Stimulated activated CD4-positive, alpha-beta T cell treated with anti-CD3 and anti-CD28 coated beads, TNF-alpha, amount 100 ng/mL, for 24 hours (primary cell): ENCODE results near the gene ZSCAN22.
"Not testable (repeated sequence)": the region's sequence is repeated elsewhere in the genome, so short reads cannot be mapped to it uniquely, and the experiment has no call there.

Experiments
- DNase-seq, 3 experiments: peaks; one replicate each; pipeline ENCODE4 v3.0.0-alpha.2; 2020; ENCODE audit warnings: low read depth in 3 of 3

Gene ZSCAN22

GRCh38 chr19:58317476-58318072 lies 9.2 kb upstream of the ZSCAN22 start:
- no peak for DNase-seq

- DNase-seq = no peak
Measured at GRCh38 chr19:58318297-58318696, 8.5 kb upstream of the ZSCAN22 start.

GRCh38 chr19:58319241-58319640 lies 7.6 kb upstream of the ZSCAN22 start:
- DNase-seq = no peak

DNA sequence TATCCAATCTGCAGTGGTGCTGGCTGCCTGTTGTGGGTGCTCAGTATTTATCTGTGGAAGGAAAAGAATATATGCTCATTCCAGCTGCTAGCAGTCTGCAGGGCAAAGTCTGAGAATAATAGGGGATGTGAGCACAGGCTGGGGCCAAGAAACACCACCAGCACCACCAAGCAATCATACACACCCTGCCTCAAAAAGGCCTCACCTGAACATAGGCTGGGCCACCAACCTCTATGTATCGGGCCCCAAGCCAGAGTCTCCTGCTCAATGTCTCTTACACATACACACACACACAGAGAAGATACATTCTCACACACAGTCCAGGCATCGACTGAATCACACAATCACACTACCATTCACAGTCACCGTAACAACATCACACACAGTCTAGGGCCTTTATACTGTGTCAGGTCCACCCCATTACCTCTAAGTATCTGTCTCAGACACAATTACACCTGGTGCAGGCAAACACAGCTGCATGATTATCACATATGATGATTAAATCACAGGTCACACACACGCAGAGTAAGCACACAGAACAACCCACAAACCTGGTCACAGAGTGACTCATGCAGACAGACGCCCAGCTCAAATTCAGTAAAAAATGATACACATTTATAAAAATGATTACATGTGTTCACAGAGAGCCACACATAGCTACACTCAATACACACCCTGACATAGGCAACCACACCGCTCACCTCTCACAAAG lies 1.3 kb upstream of the ZSCAN22 start:
- DNase-seq = no peak

DNA sequence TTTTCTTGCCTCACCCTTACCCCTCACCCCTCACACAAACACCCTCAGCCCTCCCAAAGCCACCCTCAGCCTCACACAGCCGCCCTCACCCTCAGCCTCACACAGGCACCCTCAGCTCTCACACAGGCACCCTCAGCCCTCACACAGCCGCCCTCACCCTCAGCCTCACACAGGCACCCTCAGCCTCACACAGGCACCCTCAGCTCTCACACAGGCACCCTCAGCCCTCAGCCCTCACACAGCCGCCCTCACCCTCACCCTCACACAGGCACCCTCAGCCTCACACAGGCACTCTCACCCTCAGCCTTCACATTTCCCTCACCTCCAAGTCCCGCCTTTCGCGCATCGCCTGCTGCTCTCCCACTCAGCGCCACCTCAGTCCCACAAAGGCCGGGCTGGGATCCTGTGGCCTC lies 287 bp upstream of the ZSCAN22 start:
- no peak for DNase-seq

GRCh38 chr19:58328999-58329398 lies 2.2 kb downstream of the ZSCAN22 start:
- DNase-seq = no peak

- no peak for DNase-seq
Measured at GRCh38 chr19:58330458-58330857, 3.7 kb downstream of the ZSCAN22 start.

- DNase-seq = no peak
Measured at GRCh38 chr19:58332697-58333096, 5.9 kb downstream of the ZSCAN22 start.

GRCh38 chr19:58334691-58335249 lies 8.0 kb downstream of the ZSCAN22 start:
- no peak for DNase-seq

- no peak for DNase-seq
Measured at GRCh38 chr19:58335630-58336029, 8.8 kb downstream of the ZSCAN22 start.

- no peak for DNase-seq
Measured at GRCh38 chr19:58336216-58336615, 9.4 kb downstream of the ZSCAN22 start.

- no peak for DNase-seq
Measured at GRCh38 chr19:58336820-58337219, 10.0 kb downstream of the ZSCAN22 start.

DNA sequence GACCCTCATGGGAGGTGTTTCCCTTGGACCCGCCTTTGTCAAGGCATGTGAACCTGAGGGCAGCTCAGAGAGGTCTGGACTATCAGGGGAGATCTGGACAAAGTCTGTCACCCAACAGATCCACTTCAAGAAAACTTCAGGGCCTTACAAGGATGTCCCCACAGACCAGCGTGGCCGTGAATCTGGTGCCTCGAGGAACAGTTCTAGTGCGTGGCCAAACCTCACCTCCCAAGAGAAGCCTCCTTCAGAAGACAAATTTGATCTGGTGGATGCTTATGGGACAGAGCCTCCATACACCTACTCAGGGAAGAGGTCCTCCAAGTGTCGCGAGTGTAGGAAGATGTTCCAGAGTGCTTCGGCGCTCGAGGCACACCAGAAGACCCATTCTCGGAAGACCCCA lies 11.5 kb downstream of the ZSCAN22 start:
- DNase-seq = no peak

DNA sequence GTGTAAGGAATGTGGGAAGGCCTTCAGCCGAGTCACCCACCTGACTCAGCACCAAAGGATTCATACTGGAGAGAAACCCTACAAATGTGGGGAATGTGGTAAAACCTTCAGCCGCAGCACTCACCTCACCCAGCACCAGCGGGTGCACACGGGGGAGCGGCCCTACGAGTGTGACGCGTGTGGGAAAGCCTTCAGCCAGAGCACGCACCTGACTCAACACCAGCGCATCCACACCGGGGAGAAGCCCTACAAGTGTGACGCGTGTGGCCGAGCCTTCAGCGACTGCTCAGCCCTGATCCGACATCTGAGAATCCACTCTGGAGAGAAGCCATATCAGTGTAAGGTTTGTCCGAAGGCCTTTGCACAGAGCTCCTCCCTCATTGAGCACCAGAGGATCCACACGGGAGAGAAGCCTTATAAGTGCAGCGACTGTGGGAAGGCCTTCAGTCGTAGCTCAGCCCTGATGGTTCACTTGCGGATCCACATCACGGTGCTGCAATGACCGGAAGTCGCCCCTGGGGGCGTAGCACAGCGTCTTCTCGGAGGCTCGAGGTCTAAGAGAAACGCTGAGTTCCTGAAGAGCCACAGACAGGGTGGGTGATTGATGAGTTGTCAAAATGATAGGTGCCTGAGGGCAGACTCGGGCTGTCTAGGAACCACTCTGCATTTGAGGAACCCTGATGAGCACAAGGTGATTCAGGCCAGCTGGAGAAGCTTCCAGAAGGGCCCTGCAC lies 12.2 kb downstream of the ZSCAN22 start:
- DNase-seq = no peak

- no peak for DNase-seq
Measured at GRCh38 chr19:58345558-58345957, 18.8 kb downstream of the ZSCAN22 start.

- peak; percentile 22 to 61 (median 43) for DNase-seq
Measured at GRCh38 chr19:58346961-58347929, 20.5 kb downstream of the ZSCAN22 start.

DNA sequence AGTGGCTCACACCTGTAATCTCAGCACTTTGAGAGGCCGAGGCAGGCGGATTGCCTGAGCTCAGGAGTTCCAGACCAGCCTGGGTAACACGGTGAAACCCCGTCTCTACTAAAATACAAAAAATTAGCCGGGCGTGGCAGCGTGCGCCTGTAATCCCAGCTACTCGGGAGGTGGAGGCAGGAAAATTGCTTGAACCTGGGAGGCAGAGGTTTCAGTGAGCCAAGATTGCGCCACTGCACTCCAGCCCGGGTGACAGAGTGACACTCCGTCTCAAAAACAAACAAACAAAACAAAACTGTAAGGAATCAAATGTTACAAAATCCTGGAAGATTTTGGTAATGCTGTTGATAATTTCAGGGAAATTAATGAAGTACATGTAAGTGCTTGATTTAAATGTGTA lies 21.3 kb downstream of the ZSCAN22 start:
- DNase-seq = not testable (repeated sequence)

- DNase-seq = no peak
Measured at GRCh38 chr19:58349590-58349989, 22.8 kb downstream of the ZSCAN22 start.

DNA sequence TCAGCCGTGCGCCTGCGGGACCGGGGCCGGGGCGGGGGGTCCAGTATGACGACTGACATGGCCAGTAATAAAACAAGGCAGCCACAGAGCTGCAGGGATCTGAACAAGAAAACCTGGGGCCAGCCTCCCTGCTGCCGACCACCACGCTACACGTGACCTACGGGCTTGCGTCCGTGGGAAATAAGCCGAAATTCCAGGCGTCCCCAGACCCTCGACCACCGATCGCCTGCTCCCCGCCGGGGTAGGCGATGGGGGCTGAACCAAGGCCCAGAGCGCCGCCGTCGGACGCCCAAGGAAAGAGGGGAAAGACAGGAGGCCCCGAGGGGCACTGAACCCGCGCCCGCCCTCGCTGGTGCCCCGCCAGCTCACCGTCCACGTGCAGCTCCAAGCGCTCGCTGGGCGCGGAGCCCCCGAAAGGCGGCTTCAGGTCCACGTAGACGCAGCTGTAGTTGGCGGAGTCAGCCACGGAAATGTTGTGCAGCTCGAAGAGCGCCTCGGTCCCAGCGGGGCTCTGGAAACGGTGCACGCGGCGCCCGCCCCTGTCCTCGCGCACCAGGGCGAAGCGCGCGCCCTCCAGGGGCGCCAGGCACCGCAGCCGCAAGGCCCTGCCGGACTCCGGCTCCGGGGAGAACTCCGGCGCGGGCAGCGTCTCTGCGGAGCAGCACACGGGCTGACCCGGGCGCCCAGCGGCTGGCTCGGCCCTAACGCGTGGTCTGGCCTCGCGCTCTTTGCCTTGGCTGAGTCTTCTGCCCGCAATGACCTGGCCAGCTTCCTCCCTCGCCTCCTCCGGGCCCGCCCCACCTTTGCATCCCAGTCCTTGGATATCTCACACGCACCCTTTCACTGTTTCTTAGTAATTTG lies 23.4 kb downstream of the ZSCAN22 start:
- DNase-seq = no peak

- DNase-seq = no peak
Measured at GRCh38 chr19:58350871-58351557, 24.2 kb downstream of the ZSCAN22 start.
